ENCODE data around the gene SELENOT. TPM values are rescaled to one million over a fixed set of nuclear protein-coding genes. Genes with fewer than 3 reads are reported as not detected.

Gene SELENOT
- total and polyA plus RNA-seq, 2 donors (not counting 1 experiment from before 2014, with no cell fraction given): 76.7 to 143 TPM

DNA sequence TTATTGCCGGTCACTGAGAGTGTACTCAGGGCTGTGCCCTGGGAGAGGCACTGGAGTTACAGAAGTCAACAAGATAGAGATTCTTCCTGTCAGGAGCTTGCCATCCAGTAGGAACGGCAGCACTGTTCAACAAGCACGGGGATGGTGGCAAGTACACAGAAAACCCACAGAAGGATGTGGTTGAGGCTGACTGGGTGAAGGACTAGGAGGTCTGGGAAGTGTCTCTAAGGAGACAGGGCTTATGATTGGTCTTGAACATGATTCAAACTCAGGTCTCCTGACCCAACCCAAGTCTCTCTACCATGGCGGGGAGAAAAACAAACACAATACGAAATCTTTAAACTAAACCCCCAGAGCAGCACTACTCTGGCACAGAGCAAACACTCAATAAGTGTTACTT is 63.0 kb downstream of the SELENOT start:
- POLR2A ChIA-PET: no interaction called here
- no peak for TF ChIP-seq EZH2 (IDR thresholded peaks at IDR 0.05; ENCODE audit: borderline replicate concordance, insufficient read depth, low read depth, low read length, poor library complexity, severe bottlenecking)
- no peak for TF ChIP-seq CTCF (IDR thresholded peaks at IDR 0.05)
- Histone ChIP-seq H3K4me1 (ENCODE audit: control insufficient read depth in 2 of 2, insufficient read depth in 2 of 2, low read length in 2 of 2) (no peaks in the 10 kb centered on the region), H3K79me2 (ENCODE audit: control insufficient read depth, insufficient read depth, low read length) (no peaks in the 10 kb centered on the region), H3K4me3 (ENCODE audit: control extremely low read depth in 1 of 5, extremely low read depth in 1 of 5, insufficient read depth in 1 of 5, low read depth in 2 of 5, low read length in 4 of 5) (no peak overlapping the region), H3K27ac (ENCODE audit: low read length in 2 of 2) (no peak overlapping the region), H3K4me2 (replicated peaks; ENCODE audit: low read depth, low read length, poor library complexity, severe bottlenecking) (no peak overlapping the region), H3K27me3 (replicated peaks in 1 of 4; ENCODE audit: control extremely low read depth in 1 of 4, control insufficient read depth in 3 of 4, insufficient read depth in 4 of 4, low read length in 3 of 4) (no peaks in the 10 kb centered on the region), H3K36me3 (replicated peaks in 1 of 2; ENCODE audit: control extremely low read depth in 1 of 2, control insufficient read depth in 1 of 2, extremely low read depth in 1 of 2, insufficient read depth in 2 of 2, low read length in 1 of 2) (no peaks in the 10 kb centered on the region), H3K9ac (ENCODE audit: low read length) (no peak overlapping the region), H3K9me3 (ENCODE audit: control extremely low read depth in 1 of 3, control insufficient read depth in 2 of 3, insufficient read depth in 1 of 3, low read length in 2 of 3) (no peaks in the 10 kb centered on the region), H2AFZ (ENCODE audit: insufficient read depth, low read depth, low read length, poor library complexity, severe bottlenecking) (no peak overlapping the region), H4K20me1 (ENCODE audit: control insufficient read depth, insufficient read depth, low read length, poor library complexity, severe bottlenecking) (no peaks in the 10 kb centered on the region)
- no peaks in the 10 kb centered on the region for H3K9me3 Mint-ChIP-seq (ENCODE audit: insufficient read depth)
- H3K4me1 Mint-ChIP-seq: no peaks in the 10 kb centered on the region
- H3K27ac Mint-ChIP-seq: no peak overlapping the region
- peaks cover 12% of the 10 kb centered on the region for H3K27me3 Mint-ChIP-seq
- ATAC-seq (ENCODE audit: low read depth): no peak
- no peak for DNase-seq
- intact Hi-C loops (cut with micrococcal nuclease): no loop called here
- WGBS (ENCODE audit: insufficient coverage): 79% methylated on average over 2 of the region's 5 CpGs
- no peak overlapping the region for H3K4me3 Mint-ChIP-seq
- CTCF ChIA-PET: no interaction called here

DNA sequence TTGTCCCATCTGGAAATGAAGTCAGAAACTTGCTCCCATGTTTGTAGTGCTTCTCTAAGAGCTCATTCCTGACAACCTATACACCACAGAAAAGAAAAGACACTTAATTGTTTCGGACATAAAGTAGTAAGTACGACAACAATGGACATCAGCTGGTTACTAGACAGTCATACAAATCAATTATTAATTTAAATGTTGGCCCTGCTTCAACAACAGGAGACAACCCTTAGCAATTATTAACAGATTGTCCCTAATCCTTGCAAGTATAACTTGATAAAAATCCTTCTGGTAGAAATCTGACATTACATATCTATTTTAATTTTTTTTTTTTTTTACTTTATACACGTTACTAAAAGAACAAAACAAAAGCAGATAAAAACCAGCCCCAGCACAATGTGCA is 70.8 kb downstream of the SELENOT start:
- no peaks in the 10 kb centered on the region for H3K79me2 ChIP-seq (ENCODE audit: control insufficient read depth, insufficient read depth, low read length)
- no peak overlapping the region for H3K27ac ChIP-seq (ENCODE audit: low read length in 2 of 2)
- no peaks in the 10 kb centered on the region for H3K36me3 ChIP-seq (replicated peaks in 1 of 2; ENCODE audit: control extremely low read depth in 1 of 2, control insufficient read depth in 1 of 2, extremely low read depth in 1 of 2, insufficient read depth in 2 of 2, low read length in 1 of 2)
- H3K4me2 ChIP-seq (replicated peaks; ENCODE audit: low read depth, low read length, poor library complexity, severe bottlenecking): no peak overlapping the region
- Mint-ChIP-seq H3K27ac (no peak overlapping the region), H3K27me3 (no peaks in the 10 kb centered on the region), H3K9me3 (ENCODE audit: insufficient read depth) (no peaks in the 10 kb centered on the region), H3K4me1 (no peaks in the 10 kb centered on the region), H3K4me3 (no peak overlapping the region)
- ChIA-PET CTCF (no interaction called here), POLR2A (interaction anchor here (1.1 kb wide), 1 partner anchor 21 kb away, joined by 3 read pairs; no protein-coding TSS in a partner anchor)
- no peak overlapping the region for H3K9ac ChIP-seq (ENCODE audit: low read length)
- H3K9me3 ChIP-seq (ENCODE audit: control extremely low read depth in 1 of 3, control insufficient read depth in 2 of 3, insufficient read depth in 1 of 3, low read length in 2 of 3): peaks cover 1 to 22% (median 16%) of the 10 kb centered on the region in 3 donors
- TF ChIP-seq EZH2 (IDR thresholded peaks at IDR 0.05; ENCODE audit: borderline replicate concordance, insufficient read depth, low read depth, low read length, poor library complexity, severe bottlenecking): no peak
- no peak for TF ChIP-seq CTCF (IDR thresholded peaks at IDR 0.05)
- no CpG with 5 or more reads among the region's 3 CpGs for WGBS (ENCODE audit: insufficient coverage)
- no peaks in the 10 kb centered on the region for H3K27me3 ChIP-seq (replicated peaks in 1 of 4; ENCODE audit: control extremely low read depth in 1 of 4, control insufficient read depth in 3 of 4, insufficient read depth in 4 of 4, low read length in 3 of 4)
- H4K20me1 ChIP-seq (ENCODE audit: control insufficient read depth, insufficient read depth, low read length, poor library complexity, severe bottlenecking): no peaks in the 10 kb centered on the region
- H2AFZ ChIP-seq (ENCODE audit: insufficient read depth, low read depth, low read length, poor library complexity, severe bottlenecking): no peak overlapping the region
- DNase-seq: no peak
- no peak for ATAC-seq (ENCODE audit: low read depth)
- H3K4me1 ChIP-seq (ENCODE audit: control insufficient read depth in 2 of 2, insufficient read depth in 2 of 2, low read length in 2 of 2): no peaks in the 10 kb centered on the region
- no peak overlapping the region for H3K4me3 ChIP-seq (ENCODE audit: control extremely low read depth in 1 of 5, extremely low read depth in 1 of 5, insufficient read depth in 1 of 5, low read depth in 2 of 5, low read length in 4 of 5)
- intact Hi-C loops (cut with micrococcal nuclease): no loop called here
